Measurements from ENCODE around the gene GPR31.
"Not testable (repeated sequence)": the region's sequence is repeated elsewhere in the genome, so short reads cannot be mapped to it uniquely, and the experiment has no call there.

GPR31 gene

DNA sequence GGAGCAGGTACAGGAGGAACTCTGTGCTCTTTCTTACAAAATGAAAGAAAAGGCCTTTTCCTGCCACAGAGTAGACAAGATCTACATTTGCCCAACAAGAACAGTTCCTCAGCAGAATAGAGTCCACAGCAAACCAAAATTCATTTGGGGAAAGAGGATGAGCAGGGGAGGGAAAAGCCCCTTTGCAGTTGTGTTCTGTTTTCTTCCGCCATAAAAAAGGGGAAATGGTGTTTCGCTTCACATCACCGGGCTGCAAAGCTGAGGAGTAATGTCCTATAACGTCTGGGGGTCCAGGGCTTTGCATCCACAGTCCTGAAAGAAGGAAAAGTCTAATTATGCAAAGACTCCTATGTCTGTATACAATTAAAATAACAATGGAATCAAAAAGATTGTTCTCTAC is at the start of gene GPR31:
TSS of gene GPR31 (minus strand) at position 118 of the 400 bp plus-strand sequence. CDS start 149 bp downstream, outside the sequence.
- no peak for DNase-seq

- DNase-seq = no peak
These were observed 49.7 kb upstream of the GPR31 start for GRCh38 chr6:167207527-167207926.

GRCh38 chr6:167205316-167205715 is 47.5 kb upstream of the GPR31 start:
- not testable (repeated sequence) for DNase-seq

- not testable (repeated sequence) for DNase-seq
These were observed 46.2 kb upstream of the GPR31 start for GRCh38 chr6:167204059-167204348.

DNA sequence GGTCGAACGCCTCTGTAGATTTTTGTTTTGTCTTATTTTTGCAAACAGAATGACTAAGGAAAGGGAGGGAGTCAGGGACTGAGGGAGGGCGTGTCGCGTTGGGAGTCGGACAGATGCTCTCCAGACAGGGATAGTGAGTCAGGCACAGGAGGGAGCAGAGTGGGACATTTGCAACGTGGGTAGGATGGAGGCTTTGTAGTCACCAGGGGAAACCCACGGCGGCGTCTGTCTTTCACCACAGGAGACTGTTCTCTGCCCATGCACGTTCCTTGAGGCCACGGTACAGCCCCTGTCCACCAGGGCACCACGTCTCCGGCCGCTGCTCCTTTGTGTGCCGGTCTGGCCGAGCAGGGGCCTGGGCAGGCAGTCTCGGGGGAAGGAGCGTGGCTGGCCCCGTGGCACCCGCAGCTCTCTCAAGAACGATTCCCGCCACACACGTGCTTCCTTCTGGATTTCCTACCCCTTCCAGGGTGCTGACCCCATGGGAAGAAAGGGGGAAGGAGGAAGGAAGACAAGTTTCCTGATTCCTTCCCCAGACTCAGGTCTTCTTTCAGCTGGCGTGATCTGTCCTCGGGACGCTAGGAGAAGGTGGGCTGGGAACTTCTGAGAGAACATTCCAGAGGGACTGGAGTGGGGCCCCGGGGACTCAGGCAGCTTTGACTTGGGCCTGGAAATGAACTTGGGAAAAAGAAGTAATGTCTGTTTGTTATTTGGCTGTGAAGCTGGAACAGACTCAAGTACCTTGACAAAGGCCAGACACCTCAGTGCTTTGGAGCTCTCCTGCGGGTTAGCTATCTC is 45.7 kb upstream of the GPR31 start:
- DNase-seq = not testable (repeated sequence)

- not testable (repeated sequence) for DNase-seq
These were observed 44.8 kb upstream of the GPR31 start for GRCh38 chr6:167202613-167203012.

DNA sequence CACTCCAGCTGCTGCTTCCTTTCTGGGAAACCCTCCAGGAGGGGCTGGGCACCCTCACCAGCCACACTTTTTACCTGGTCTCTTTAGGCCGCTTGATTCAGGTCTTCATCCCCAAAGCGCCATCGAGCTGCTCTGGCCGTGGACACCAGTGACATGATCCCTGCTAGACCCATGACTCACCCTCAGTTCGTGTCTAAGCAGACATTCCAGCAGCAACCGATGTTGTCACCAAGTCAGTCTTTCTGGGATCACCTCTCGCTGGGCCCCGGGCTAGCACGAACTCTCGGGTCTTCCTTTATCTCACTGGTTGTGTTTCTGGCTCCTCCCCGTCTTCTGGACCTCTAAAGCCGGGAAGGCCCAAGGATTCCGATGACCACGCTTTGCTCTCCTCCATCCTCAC is 43.0 kb upstream of the GPR31 start:
- DNase-seq = no peak

DNA sequence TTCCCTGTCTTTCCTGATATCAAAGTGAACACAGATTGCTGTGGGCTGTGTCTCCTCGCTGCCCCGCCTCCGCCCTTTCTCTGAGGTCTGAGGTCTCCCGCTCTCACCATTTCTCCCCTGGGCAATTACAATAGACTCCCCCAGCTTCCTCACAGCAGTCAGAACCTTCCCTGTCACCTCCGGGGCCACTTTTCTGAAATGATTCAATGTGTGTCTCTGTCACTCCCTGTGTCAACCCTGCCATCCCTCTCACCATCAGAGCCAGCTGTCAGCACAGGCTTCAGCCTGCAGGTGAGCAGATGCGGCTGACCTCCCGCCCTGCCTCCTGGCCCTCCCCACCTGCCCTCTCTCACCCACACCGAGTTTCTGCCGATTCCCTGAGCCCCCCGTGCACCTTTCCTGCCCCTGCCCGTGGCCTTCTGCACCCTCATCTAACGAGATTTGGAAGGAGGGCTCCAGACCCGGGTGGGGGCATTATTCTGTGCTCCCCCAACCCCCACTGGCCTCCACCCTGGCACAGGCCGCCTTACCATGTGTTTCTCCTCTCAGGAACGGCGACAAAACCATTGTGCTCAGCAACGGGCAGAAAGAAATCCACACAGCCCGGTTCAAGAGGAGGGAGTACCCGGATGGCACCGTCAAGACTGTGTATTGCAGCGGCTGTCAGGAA is 38.3 kb upstream of the GPR31 start:
- DNase-seq = not testable (repeated sequence)

DNA sequence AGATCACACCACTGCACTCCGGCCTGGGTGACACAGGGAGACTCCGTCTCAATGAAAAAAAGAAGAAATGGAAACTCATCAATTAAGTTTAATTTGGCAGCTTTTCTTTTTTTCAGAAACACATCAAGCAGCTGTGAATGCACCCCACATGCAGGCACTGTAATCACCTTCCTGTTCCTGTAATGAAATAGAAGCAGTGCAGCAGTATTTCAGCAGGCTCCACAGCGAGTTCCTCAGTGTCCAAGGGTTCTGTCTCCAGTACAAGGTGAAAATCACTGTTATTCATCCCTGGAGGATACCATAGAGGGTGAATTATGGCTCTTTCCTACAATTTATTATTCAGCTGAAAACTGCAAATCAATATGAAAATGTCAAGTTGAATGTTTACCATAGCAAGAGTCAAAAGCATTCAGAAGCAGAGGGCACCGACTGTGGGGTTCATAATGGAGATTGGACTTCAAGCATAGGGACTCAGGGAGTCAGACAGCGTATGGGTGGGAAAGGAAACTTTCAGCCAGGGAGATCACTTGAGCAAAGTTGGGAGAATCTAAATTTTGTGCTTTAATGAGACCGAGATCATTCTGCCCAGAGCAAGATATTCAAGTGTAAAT is 35.8 kb upstream of the GPR31 start:
- DNase-seq = not testable (repeated sequence)

- not testable (repeated sequence) for DNase-seq
These were observed 33.3 kb upstream of the GPR31 start for GRCh38 chr6:167191043-167191583.

DNA sequence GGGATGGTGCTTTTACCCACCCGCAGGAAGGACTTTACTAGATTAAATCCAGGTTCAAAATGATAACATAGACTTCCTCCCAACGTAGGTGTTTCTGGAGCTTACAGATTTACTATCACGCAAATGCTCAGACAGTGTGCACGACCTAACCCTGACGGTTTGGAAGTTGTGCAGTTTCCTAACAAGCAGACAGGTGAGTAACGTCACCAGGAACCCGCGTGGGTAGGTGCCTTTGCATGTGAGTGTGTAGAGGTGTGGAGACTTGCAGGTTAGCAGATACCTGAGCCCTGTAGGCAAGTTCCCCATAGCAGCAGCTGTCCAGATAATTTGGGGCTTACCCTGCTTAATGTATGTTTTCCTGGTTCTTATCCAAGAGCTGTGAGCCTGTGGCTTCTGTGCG is 29.5 kb upstream of the GPR31 start:
- DNase-seq = not testable (repeated sequence)

- DNase-seq = not testable (repeated sequence)
These were observed 27.3 kb upstream of the GPR31 start for GRCh38 chr6:167185101-167185500.

DNA sequence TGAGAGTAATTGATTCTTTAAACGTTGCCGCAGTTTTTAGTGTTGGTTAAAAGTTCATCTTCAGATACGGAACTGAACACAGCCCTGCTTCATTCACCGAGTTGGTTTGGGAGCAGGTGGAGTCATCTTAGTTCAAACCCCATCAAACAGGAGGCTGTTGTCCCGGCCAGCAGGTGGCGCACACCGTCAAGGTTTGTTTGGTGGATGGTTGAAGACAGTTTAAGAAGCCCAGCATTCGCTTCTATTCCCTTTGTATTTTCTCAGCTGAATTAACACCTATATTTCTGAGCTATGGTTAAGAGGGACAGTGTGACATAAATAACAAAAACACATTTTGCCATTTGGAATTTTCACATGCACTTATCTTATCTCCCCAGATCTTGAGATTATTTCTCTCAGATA is 25.1 kb upstream of the GPR31 start:
- not testable (repeated sequence) for DNase-seq

DNA sequence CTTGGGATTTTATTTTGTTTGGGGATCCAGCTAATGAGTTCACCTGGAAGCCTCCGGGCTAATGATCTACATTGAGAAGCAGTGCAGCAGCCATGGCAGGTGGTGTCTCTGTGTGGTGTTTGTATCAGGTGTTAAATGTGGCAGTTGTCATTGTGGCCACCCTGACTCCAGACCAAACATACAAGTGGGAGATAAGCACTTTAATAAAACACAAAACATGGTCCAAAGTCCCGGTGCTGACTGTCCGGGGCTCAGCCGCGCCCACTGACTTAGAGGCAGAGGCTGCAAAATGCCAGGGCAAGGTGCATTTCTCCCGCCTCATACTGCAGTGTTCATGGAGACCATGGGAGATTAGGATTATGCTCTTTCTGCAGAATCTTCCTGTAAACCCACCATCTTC is 23.6 kb upstream of the GPR31 start:
- DNase-seq = not testable (repeated sequence)

GRCh38 chr6:167180086-167180485 is 22.3 kb upstream of the GPR31 start:
- DNase-seq = not testable (repeated sequence)

DNA sequence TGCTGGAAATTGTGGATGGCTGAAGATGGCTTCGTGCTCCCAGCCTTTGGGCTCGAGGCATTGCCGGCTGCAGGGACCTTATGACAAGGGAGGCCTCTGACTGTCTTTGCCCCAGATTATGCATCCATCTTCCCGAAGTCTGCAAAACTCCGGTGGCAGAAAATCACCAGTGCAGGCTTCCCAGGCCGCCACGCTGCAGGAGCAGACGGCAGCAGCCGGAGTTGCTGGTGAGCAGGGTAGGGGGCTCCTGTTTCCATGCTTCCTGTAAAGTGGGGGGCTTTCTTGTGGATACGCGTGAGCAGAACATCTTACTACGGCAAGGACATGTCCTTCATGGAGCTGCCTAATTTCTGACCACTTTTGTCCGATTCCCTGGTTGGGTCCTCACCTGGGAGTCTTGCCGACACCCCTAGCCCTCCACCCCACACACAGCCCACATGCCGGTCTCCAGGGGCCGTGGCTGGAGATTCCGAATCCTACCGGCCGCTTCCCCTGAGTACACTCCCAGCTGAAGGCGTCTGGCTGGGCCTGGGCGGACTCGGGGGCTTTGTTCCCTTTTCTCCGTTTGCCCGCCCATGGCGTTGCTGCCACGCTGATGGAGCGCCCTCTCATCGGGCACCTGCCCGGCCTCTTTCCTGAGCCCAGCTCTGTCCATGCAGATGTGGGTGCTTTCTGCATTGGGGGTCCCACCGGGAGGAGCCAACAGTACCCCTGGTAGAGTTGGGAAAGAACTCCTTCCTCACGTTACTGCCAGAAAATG is 21.3 kb upstream of the GPR31 start:
- DNase-seq = not testable (repeated sequence)

DNA sequence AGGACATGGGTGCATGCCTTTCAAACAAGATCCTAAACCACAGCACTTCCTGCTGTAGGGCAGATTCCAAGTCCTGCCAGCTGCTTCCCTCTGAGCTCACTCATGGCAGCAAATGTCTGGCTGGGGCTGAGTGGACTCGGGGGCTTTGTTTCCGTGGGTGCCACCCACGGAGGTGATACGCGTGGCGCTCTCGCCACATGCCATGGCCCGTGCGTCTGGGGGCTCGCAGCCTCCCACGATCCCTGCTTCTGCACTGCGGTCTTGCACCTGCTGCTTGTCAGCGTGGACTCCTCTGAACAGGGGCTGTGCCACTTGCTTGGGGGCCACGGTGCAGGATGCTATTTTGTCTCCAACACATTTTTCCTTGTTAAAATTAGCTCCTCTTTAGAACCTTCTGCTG is 19.5 kb upstream of the GPR31 start:
- DNase-seq = not testable (repeated sequence)

DNA sequence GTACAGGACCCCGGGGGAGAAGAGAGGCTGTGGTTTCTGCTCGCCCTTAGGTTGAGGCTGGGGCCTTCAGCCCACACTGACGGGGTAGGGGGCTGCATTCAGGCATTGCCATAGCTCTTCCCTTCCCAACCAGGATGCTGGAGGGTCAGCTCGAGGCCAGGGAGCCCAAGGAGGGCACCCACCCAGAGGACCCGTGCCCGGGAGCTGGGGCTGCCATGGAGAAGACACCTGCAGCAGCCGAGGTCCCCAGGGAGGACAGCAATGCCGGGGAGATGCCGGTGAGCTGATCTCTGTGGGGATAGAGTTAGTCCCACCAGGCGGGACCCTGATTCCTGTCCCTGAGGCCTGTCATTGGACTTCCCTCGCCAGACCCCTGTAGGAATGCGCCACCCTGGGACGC is 14.2 kb upstream of the GPR31 start:
- not testable (repeated sequence) for DNase-seq

DNA sequence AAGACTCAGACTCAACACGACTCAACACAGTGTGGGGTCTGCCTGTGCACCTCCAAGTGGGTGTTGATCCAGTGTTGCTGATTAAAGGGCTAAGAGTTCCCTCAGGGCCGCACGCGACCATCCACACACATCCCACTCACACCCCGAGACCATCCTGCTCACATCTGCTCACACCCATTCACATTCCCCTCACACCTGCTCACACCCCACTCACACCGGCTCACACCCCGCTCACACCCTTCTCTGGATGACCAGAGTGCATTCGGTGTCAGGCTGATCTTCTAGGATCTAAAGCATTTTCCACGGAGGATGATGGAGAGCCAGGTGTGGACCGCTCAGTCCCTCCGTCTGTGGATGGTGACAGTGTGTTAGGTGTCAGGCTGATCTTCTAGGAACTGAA is 13.5 kb upstream of the GPR31 start:
- not testable (repeated sequence) for DNase-seq

DNA sequence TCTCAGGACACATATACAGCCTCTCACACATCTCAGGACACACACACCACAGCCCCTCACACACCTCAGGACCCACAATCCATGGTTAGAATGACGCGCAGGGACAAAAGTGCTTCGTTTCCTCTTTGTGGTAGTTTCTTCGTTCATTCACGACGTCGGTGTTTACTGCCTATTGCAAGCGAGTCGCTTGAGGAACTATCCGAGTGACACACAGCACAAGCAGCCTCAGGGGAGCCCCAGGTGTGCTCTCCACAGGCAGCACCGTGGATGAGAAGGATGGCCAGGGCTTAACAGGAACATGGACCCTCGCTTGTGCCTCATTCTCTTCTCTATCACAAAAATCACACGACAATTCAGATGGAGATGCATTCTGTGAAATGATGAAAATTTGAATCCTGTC is 12.1 kb upstream of the GPR31 start:
- DNase-seq = not testable (repeated sequence)

DNA sequence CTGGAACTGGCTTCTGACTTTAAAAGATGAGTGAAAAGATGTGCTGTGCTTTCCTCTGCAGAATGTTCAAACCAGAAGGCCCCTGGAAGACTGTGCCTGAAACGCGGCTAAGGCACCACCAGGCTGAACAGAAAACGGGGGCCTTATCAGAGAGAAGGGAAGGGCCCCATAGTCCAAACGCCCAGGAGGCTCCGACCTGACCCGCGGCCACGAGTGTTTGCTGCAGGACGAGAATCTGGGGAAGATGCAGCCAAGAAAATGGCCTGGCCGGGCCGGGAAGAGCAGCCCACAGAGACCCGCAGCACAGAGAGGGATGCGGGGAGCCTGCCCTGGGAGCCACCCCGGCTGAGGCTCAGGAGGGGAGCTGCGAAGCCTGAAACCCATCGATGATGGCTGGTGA is 10.5 kb upstream of the GPR31 start:
- DNase-seq = not testable (repeated sequence)

DNA sequence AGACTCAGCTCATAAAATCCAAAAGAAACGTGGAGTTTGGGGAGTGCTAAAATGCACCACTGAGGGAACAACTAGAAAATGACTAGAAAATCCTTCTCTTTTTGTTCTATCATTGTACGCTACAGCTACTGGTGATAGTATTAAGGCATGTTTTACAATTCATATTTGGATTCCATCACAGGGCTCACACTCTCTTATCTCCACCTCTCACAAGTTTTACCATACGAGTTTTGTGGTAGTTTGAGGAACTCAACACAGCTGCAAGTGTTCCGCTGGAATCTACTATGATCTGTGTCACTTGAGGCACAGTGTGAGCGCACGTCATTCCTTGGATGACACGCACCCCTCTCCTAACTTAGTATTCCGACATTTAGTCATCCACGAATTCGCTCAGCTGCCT is 9.9 kb upstream of the GPR31 start:
- not testable (repeated sequence) for DNase-seq

All from NCI-H510A (cell line).